Measurements from ENCODE around the gene VAPA. TPM values are rescaled to one million over a fixed set of nuclear protein-coding genes. Genes with fewer than 3 reads are reported as not detected.

VAPA gene
- total and polyA plus RNA-seq, 2 of the 4 experiments (the other 2 are of a cell fraction): 199 to 206 TPM

- no peak overlapping the region for H3K4me2 ChIP-seq (ENCODE audit: low read depth, low read length)
- no peak overlapping the region for H4K91ac ChIP-seq (ENCODE audit: insufficient read depth, low read depth, low read length)
- CTCF ChIA-PET: interaction anchor here (1.0 kb wide), 1 partner anchor 261 kb away, joined by 4 read pairs; no protein-coding TSS in a partner anchor
- intact Hi-C loops (cut with micrococcal nuclease): no loop called here
- no peak overlapping the region for H3K56ac ChIP-seq (ENCODE audit: extremely low read depth, insufficient read depth, low read length)
- peaks cover 18% of the 10 kb centered on the region for H3K36me3 ChIP-seq (ENCODE audit: control insufficient read depth, insufficient read depth, low read length)
- H2AK9ac ChIP-seq (replicated peaks; ENCODE audit: low read depth, low read length, poor library complexity): no peak overlapping the region
- H3K27me3 ChIP-seq (ENCODE audit: control insufficient read depth, insufficient read depth, low read length): no peaks in the 10 kb centered on the region
- no peak overlapping the region for H3K23ac ChIP-seq (ENCODE audit: low read depth, low read length)
- no peaks in the 10 kb centered on the region for H3K9me3 ChIP-seq (ENCODE audit: control insufficient read depth, insufficient read depth, low read length)
- H4K8ac ChIP-seq (ENCODE audit: low read depth in 2 of 2, low read length in 2 of 2): no peak overlapping the region
- in situ Hi-C loops (cut with MboI; ENCODE audit: low sequenced_read_pairs): loop anchor here (10.0 to 25.0 kb wide), 2 partner anchors 233 to 360 kb away; partner anchors contain the start of gene RAB31
- H2AFZ ChIP-seq (replicated peaks; ENCODE audit: low read length, poor library complexity): no peak overlapping the region
- no peak overlapping the region for H2BK120ac ChIP-seq (ENCODE audit: low read depth, low read length)
- H3K27ac ChIP-seq (ENCODE audit: insufficient read depth, low read length): no peak overlapping the region
- dilution Hi-C loops (cut with HindIII; ENCODE audit: low sequenced_read_pairs, unreplicated experiment): no loop called here
- no peak overlapping the region for H2AK5ac ChIP-seq (ENCODE audit: low read depth, low read length)
- DNase-seq (no peak), ATAC-seq (ENCODE audit: low read depth) (no peak)
- no CpG with 5 or more reads among the region's 3 CpGs for WGBS, 2 experiments (ENCODE audit: extremely low coverage in 2 of 2, insufficient read length in 1 of 2)
- no peak overlapping the region for H2BK15ac ChIP-seq (ENCODE audit: low read depth, low read length)
- peak overlapping the region; percentile 19 for H2BK5ac ChIP-seq (ENCODE audit: low read depth, low read length, poor library complexity, severe bottlenecking)
- H4K5ac ChIP-seq (ENCODE audit: low read depth, low read length): no peak overlapping the region
- H3K9ac ChIP-seq (ENCODE audit: low read depth, low read length): no peak overlapping the region
- 0 out of 2 replicates have a peak, but pooled peaks cover 3% of the 10 kb centered on the region for H3K4me1 ChIP-seq (ENCODE audit: control insufficient read depth, insufficient read depth, low read length)
- peaks cover 26 to 62% of the 10 kb centered on the region in 2 experiments for H3K79me1 ChIP-seq (ENCODE audit: low read depth in 1 of 2, low read length in 2 of 2)
- H3K9me1 ChIP-seq (ENCODE audit: insufficient read depth, low read length): peaks cover 5% of the 10 kb centered on the region
- no peak overlapping the region for H3K4ac ChIP-seq (ENCODE audit: low read depth, low read length)
- no peak overlapping the region for H3K14ac ChIP-seq (replicated peaks; ENCODE audit: low read depth, low read length)
- H2BK20ac ChIP-seq (ENCODE audit: low read depth, low read length): no peak overlapping the region
- POLR2A ChIA-PET (ENCODE audit: unreplicated experiment): no interaction called here
- TF ChIP-seq MAZ (IDR thresholded peaks at IDR 0.05; ENCODE audit: borderline replicate concordance, low read depth, low read length) (no peak), CHD1 (IDR thresholded peaks at IDR 0.05; ENCODE audit: low read depth, low read length) (no peak), RCOR1 (IDR thresholded peaks at IDR 0.05; ENCODE audit: insufficient replicate concordance, low read length) (no peak), CTCF (conservative IDR thresholded peaks at IDR 0.05; ENCODE audit: low read depth, low read length) (no peak), POLR2A (IDR thresholded peaks at IDR 0.05; ENCODE audit: low read depth, low read length) (no peak), RFX5 (IDR thresholded peaks at IDR 0.05; ENCODE audit: low read depth, low read length) (no peak), BHLHE40 (IDR thresholded peaks at IDR 0.05; ENCODE audit: low read depth, low read length) (no peak), FOS (IDR thresholded peaks at IDR 0.05; ENCODE audit: low read depth, low read length) (no peak), MXI1 (IDR thresholded peaks at IDR 0.05; ENCODE audit: borderline replicate concordance, low read depth, low read length) (no peak), NFE2L2 (IDR thresholded peaks at IDR 0.05; ENCODE audit: low read depth, low read length) (no peak), MAFK (IDR thresholded peaks at IDR 0.05; ENCODE audit: low read depth, low read length) (no peak), ELK1 (IDR thresholded peaks at IDR 0.05; ENCODE audit: borderline replicate concordance, low read depth, low read length) (no peak), RAD21 (IDR thresholded peaks at IDR 0.05; ENCODE audit: low read length) (no peak), SMC3 (IDR thresholded peaks at IDR 0.05; ENCODE audit: low read depth, low read length) (no peak), USF2 (IDR thresholded peaks at IDR 0.05; ENCODE audit: low read depth, low read length) (no peak), CEBPB (IDR thresholded peaks at IDR 0.05; ENCODE audit: low read depth, low read length) (no peak)
- no peak overlapping the region for H3K4me3 ChIP-seq (ENCODE audit: insufficient read depth, low read depth, low read length)
- peaks cover 22% of the 10 kb centered on the region; the same call in 1 of the 2 replicates for H4K20me1 ChIP-seq (ENCODE audit: insufficient read depth, low read length)
- no TSS peak for BruUV-seq (replicated peaks)
- no peak overlapping the region for H3K18ac ChIP-seq (ENCODE audit: low read depth, low read length)
These were observed 31.0 kb downstream of the VAPA start for GRCh38 chr18:9944805-9945204.

All from IMR-90 (cell line).